Erythroblast (primary cell): ENCODE measurements around the gene GALNT7.

Experiments
- GATA1 ChIP-seq: IDR thresholded peaks from 2 replicates; pipeline ENCODE4 v1.6.1; 2011; ENCODE audit warnings: low read depth, mild to moderate bottlenecking, control low read depth, low read length, moderate library complexity
- POLR2A ChIP-seq: IDR thresholded peaks from 2 replicates; pipeline ENCODE4 v1.6.1; 2011; ENCODE audit warnings: mild to moderate bottlenecking, low read length

- TF ChIP-seq POLR2A (no peak), GATA1 (no peak)
These were observed 7.4 kb downstream of the GALNT7 start for GRCh38 chr4:173176010-173176409.
